Measurements from ENCODE around the gene ZNF391.

GRCh38 chr6:27368202-27368601 is 20.4 kb upstream of the ZNF391 start:
- TF ChIP-seq CTCF (conservative IDR thresholded peaks at IDR 0.05; ENCODE audit: low read depth, low read length) = no peak
- no peak for TF ChIP-seq POLR2A (IDR thresholded peaks at IDR 0.05; ENCODE audit: low read depth, low read length)
- no peak for TF ChIP-seq MAFK (IDR thresholded peaks at IDR 0.05; ENCODE audit: low read depth, low read length)
- no peak for TF ChIP-seq NFE2L2 (IDR thresholded peaks at IDR 0.05; ENCODE audit: low read depth, low read length)
- TF ChIP-seq MAZ (IDR thresholded peaks at IDR 0.05; ENCODE audit: borderline replicate concordance, low read depth, low read length) = no peak
- TF ChIP-seq SMC3 (IDR thresholded peaks at IDR 0.05; ENCODE audit: low read depth, low read length) = no peak
- TF ChIP-seq MXI1 (IDR thresholded peaks at IDR 0.05; ENCODE audit: borderline replicate concordance, low read depth, low read length) = no peak
- TF ChIP-seq USF2 (IDR thresholded peaks at IDR 0.05; ENCODE audit: low read depth, low read length) = no peak
- no peak for TF ChIP-seq RFX5 (IDR thresholded peaks at IDR 0.05; ENCODE audit: low read depth, low read length)
- no peak for TF ChIP-seq RAD21 (IDR thresholded peaks at IDR 0.05; ENCODE audit: low read length)
